ENCODE data around the gene MOB1B.
"Not testable (repeated sequence)": the region's sequence is repeated elsewhere in the genome, so short reads cannot be mapped to it uniquely, and the experiment has no call there.

MOB1B gene

GRCh38 chr4:70901984-70902576, at the start of gene MOB1B:
Gene MOB1B, plus strand, starts transcription at chr4:70902369. Its CDS starts 168 bp downstream, at chr4:70902537.
- DNase-seq: peak; percentile 83 to 87

GRCh38 chr4:70855464-70855863, 46.7 kb upstream of the MOB1B start:
- no peak for DNase-seq

DNA sequence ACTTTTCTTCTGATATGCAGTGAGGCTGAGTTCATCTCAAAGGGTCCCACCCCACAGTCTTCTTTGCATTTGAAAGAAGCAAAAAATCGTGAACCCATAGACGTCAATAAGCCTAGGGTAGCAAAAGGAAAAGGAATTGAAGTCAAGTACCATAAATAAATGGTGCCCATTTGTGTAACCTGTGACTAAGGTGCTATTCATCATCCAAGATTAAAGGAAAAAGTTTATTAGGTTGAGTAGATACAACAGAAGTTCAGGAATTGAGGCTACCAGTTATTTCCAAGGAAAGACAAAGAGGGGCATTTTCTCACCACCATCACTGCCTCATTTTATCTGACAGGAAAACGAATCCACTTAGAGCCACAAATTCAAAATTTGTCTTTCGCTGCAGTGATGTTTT, 43.7 kb upstream of the MOB1B start:
- no peak for DNase-seq

DNA sequence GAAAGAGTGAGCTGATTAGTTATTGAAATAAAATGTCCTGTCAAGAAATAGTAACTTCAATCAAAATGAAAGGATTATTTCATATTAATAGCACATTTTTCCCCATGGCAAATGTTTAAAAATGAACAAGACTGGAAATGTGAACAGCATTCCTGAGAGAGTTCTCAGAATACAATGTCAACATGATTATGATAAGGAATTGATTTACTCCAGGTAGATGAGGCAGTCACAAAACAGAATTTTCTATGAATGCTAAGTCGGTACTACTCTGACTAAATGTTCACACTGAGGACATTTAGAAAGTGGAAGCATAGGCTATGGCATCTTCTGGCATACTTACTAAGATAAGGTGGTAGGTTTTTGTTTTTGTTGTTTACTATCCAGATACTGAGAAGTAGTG, 43.1 kb upstream of the MOB1B start:
- no peak for DNase-seq

DNA sequence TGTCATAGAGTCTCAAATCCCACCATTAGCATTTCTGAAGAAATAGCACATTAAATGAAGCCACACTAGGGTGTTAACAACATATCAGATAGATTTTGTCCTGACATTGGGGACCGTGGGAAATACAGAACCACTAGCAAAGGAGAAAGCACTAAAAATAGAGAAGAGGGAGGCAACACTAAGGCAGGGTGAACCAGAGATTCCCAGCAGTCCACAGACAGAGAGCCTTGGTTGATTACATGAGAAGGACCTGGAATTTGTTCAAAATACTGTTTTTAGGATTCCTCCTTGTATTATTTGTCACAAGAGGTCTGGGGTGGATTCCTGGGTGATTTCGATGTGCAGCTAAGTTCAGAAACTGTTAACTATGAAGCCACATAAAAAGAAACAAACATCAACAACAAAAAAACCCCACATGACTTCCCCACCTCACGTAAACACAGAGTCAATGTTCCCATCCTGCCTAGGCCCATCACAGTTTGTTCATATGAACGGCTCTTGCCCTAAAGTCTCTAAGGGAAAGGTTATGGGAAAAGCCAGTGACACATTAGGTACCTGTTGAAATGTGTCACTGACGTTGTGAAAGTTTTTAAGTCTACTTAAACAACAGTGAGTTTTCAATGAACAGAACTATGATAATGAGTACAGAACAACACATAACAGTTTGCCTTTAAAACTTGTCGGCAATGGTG, 38.9 kb upstream of the MOB1B start:
- no peak for DNase-seq

DNA sequence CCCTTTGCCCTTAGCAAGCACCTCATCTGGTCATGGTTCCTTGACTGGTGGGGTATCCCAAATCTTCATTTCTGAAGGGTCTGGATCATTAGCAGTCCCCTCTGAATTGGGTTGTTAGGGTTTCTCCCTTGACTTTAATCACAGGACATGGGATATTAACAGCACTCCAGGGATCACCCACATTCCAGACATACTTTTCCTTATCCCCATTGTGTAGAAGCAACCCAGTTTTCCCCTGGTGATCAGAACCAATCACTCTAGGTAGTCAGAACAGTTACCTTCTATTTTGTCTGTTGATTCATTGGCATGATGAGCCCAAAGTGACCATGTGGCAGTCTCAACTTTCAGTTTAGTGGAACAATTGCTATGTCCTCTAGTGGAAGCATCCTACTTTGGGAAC, 33.4 kb upstream of the MOB1B start:
- no peak for DNase-seq

- DNase-seq: no peak
Observed at GRCh38 chr4:70873216-70873615, 29.0 kb upstream of the MOB1B start.

DNA sequence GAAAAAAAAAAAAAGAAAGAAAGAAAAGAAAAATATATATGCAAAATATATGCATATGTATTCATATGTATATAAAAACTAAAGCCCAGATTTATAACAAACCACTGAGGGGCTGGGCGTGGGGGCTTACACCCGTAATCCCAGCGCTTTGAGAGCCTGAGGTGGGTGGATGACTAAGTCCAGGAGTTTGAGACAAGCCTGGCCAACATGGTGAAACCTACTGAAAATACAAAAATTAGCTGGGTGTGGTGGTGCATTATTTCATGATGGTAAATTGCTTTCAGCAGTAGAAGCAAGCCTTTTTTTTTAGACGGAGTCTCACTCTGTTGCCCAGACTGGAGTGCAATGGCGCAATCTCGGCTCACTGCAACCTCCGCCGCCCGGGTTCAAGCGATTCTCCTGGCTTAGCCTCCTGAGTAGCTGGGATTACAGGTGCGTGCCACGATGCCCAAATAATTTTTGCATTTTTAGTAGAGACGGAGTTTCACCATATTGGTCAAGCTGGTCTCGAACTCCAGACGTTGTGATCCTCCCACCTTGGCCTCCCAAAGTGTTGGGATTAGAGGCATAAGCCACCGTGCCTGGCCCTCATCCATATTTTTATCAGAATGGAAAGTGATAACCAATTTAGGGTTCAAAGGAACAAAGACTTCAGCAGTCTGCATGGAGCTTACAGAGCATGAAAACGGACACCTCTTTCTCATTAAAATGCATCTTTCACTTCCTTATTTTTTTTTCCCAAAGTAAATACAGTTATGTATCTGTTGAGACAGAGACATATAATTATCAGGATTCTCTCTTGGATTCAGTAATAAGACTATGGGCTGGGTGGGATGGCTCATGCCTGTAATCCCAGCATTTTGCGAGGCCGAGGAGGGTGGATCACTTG, 27.7 kb upstream of the MOB1B start:
- DNase-seq: no peak

- no peak for DNase-seq
Observed at GRCh38 chr4:70877556-70877955, 24.6 kb upstream of the MOB1B start.

- DNase-seq: no peak
Observed at GRCh38 chr4:70880739-70881138, 21.4 kb upstream of the MOB1B start.

- no peak for DNase-seq
Observed at GRCh38 chr4:70885174-70885573, 17.0 kb upstream of the MOB1B start.

GRCh38 chr4:70892086-70892769, 9.9 kb upstream of the MOB1B start:
- DNase-seq: no peak

DNA sequence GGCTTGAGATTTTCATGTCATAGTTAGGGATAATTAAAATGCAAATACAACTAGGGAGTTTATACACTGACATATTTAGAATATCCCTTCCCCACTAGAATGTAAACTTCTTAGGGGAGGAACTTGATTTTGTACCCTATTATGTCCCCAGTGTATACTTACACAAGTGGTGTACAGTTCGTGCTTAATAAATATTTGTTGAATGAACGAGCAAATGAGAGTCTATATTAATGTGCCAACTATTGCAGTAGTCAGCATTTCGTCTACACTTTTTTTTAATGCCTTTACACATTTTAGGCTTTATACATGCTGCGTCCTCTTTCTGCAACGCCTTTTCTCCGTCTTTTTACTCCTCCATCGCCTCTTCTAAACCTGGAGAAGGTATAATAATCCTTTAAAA, 8.4 kb upstream of the MOB1B start:
- no peak for DNase-seq

DNA sequence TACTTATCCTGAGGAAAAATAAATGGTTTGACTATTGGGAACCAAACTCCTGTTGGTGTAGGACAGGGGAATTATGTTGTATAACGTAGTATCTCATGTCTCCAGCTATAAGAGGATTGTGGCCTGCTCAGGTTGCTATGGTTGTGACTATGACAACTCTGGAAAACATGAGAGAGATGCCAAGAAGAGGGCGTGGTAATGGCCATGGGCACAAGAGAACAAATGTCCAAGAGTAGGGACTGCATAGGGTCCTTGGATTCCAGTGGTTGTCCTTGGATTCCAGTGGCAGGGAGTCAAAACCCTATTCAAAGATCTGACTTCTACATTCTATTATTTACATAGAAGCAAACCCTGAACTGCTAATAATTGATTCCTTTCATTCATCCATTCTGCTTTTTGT, 6.8 kb upstream of the MOB1B start:
- DNase-seq: no peak

DNA sequence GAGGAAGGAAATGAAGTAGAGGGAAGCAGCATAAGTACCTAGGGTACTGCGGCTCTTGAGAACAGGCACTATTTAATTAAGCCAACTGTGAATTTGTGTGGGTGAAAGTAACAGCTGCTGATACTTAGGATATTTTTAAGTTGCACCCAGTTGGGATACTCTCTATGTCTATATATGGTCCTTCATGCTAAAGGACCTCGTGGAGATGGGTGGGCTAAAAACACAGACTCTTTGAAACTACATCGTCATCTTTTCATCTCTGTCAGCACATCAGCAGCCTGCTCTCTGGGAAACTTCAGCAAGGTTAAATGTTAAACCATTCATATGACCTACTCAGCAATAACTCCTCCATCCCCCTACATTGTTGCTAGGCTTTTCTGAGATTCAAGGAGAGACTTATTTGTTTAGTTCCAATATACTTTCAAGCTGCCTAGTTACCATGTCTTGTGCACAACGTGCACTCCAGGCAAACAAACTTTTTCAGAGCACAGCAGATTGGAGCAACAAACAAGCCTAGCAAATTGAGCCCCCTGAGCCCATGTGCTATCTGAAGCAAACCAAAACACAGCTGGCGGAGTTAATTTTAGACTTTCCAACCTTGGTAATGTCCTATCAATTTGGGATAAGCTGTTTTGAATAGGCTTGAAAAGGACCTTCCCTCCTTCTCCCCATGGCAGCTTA, 6.2 kb upstream of the MOB1B start:
- DNase-seq: no peak

DNA sequence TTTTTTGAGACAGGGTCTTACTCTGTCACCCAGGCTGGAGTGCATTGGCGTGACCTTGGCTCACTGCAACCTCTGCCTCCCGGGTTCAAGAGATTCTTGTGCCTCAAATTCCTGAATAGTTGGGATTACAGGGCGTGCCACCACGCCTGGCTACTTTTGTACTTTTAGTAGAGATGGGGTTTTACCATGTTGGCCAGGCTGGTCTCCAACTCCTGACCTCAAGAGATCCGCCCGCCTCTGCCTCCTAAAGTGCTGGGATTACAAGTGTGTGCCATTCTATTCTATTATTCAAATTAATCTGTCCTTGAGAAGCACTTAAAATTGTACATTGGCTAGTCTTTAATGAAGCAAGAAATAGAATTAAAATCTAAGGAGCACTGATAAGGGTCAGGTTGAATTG, 3.6 kb upstream of the MOB1B start:
- not testable (repeated sequence) for DNase-seq

DNA sequence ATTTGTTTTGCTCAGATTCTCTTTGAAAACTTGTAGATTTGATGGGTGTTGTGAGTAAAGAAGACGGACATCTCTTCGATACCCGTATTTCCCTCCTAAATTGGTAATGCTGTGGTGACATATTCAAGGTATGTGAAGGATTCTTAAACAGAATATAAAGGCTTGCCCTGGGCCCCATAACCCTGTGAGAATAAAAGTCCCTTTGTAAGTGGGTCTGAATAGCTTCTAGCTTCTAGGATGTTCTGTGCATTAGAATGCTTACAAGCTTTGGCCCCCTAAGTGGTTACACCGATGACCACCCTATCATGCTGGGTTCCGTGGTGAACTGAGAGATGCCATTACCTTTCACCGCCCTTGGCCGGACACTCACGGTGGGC, 574 bp upstream of the MOB1B start:
- no peak for DNase-seq

DNA sequence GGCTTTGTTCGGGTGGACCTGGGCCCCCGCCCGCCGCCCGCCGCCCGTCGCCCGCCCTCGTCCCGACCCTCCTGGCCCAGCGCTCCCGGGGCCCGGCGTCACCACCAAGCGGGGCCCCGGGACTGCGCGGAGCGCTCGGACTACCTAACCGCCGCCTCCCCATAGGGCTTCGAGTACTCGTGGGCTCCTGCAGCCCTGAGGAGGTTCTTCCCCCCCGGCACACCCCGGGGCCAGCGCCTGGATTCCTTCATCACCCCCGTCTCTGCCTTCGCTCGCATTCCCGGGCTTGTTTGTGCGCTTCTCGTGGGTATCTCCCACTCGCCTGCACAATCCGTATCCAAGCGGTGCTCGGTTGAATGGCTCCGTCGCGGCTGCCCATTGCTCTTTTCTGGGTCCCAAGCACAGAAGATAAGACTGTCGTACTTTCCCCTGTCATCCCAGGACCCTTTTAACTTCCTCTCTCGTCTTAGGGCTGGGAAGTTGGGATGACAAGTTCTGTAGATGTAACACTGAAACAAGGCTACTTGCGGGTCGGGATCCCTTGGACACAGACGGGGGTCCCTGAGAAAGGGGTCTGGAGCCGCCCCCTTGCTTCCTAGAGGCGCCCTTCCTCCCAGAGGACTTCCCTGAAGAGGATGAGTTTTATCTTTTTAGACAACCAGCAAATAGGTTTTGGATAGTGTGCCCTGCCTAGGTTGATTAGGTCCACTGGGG, 565 bp downstream of the MOB1B start:
- DNase-seq: no peak

DNA sequence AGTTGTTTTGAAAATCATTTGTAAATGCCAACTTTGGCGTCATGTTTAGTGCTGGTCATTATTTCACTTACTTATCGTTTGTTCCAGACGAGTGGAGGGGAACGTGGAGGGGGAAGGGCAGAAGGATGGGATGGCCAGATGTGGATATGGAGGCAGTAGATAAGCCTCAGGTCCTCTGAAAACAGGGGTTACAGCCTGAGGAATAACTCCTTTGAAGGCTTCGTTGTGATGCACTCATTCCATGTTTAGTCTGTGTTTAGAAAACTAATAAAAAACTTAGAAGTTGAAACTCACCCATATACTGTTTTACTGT, 1.1 kb downstream of the MOB1B start:
- no peak for DNase-seq

DNA sequence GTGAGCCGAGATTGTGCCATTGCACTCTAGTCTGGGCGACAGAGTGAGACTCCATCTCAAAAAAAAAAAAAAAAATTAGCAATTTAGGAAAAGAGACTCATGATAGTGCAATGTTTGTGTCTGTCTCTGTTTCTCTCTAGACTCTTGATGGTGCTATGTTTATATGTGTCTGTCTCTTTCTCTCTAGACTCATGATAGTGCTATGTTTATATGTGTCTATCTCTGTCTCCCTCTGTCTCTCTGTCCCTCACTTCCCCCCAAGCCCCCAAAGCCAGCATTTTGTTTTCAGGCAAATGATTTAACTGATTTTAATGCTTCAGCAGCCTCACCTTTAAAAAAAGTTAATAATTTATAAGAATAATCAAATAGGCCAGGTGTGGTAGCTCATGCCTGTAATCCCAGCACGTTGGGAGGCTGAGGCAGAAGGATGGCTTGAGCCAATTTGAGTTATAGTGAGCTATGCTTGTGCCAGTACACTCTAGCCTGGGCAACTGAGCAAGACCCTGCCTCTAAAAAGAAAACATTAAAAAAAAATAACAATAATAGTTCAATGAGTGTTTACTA, 6.9 kb downstream of the MOB1B start:
- no peak for DNase-seq

- no peak for DNase-seq
Observed at GRCh38 chr4:70914000-70914399, 11.8 kb downstream of the MOB1B start.

GRCh38 chr4:70914631-70915030, 12.5 kb downstream of the MOB1B start:
- DNase-seq: no peak

Data from stimulated activated CD4-positive, alpha-beta T cell treated with anti-CD3 and anti-CD28 coated beads, Interleukin-2, amount 100 ng/mL, for 24 hours (primary cell).